Activated naive CD8-positive, alpha-beta T cell treated with anti-CD3 and anti-CD28 coated beads for 36 hours (primary cell): ENCODE results near the gene TMEM50B. TPM values are rescaled to one million over a fixed set of nuclear protein-coding genes. Genes with fewer than 3 reads are reported as not detected.
"Not testable (repeated sequence)": the region's sequence is repeated elsewhere in the genome, so short reads cannot be mapped to it uniquely, and the experiment has no call there.

Source experiments
- DNase-seq: peaks from one replicate; pipeline ENCODE4 v3.0.0; 2021
- H3K27ac Mint-ChIP-seq: one replicate; pipeline ENCODE4 v1.8.0; 2022; ENCODE audit warnings: mild to moderate bottlenecking, moderate library complexity, mixed read lengths
- H3K27me3 Mint-ChIP-seq: one replicate; pipeline ENCODE4 v1.8.0; 2022; ENCODE audit warnings: mild to moderate bottlenecking, mixed read lengths
- H3K36me3 Mint-ChIP-seq: one replicate; pipeline ENCODE4 v1.8.0; 2021; ENCODE audit warnings: mild to moderate bottlenecking, mixed read lengths
- H3K4me1 Mint-ChIP-seq: one replicate; pipeline ENCODE4 v1.8.0; 2021; ENCODE audit warnings: mixed read lengths
- H3K4me3 Mint-ChIP-seq: one replicate; pipeline ENCODE4 v1.8.0; 2022; ENCODE audit warnings: mild to moderate bottlenecking, moderate library complexity, mixed read lengths
- H3K9me3 Mint-ChIP-seq: one replicate; pipeline ENCODE4 v1.8.0; 2022; ENCODE audit warnings: mixed read lengths
- total RNA-seq, 2 experiments: library from RNA; stranded (reverse); gene quantifications; one replicate each; pipeline ENCODE4 v1.2.3, GENCODE V29; 2021

Gene TMEM50B
- total RNA-seq, 2 experiments from 2014 or later, result 14.6 to 15.7 TPM

DNA sequence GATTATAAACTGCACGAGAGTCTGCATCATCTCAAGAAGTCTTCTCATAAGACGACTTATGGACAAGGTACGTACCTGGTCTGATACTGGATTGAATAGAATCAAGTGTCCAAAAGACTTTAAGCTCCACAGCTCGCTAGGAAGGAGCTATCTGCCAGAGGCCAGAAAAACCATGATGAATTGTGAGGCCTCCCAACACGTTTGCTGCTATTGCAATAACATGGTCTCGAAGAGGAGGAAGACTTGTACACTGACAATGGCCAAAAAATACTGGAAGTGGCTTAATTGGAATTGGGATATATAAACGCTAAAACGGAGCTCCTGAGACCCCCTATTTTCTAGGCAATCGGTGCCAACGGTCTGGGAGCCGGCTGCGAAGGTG lies 11.2 kb upstream of the TMEM50B start:
- Mint-ChIP-seq H3K4me1 (peaks cover 10% of the 10 kb centered on the region), H3K4me3 (peak overlapping the region; percentile 77), H3K27ac (peak overlapping the region; percentile 50), H3K36me3 (no peaks in the 10 kb centered on the region), H3K27me3 (no peaks in the 10 kb centered on the region), H3K9me3 (no peaks in the 10 kb centered on the region)
- DNase-seq, result no peak

DNA sequence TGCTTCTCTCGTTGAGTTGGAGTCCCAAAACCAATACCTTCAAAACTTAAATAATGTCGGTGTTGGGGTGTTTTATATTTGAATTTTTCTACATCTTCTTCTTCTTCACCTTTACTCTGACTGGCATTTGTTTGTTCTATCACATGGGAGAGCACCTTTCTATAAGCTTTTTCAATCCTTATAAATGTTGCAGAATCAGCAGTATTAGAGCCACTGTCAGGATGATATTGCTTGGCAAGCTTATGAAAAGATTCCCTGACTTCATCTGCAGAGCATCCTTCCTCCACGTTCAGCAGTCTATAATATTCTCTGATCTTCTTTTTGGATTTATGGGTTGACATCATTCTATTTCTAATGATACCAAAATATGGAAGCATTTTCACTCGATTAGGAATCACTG lies 9.2 kb upstream of the TMEM50B start:
- Mint-ChIP-seq H3K4me3 (no peak overlapping the region), H3K27ac (no peak overlapping the region), H3K27me3 (no peaks in the 10 kb centered on the region), H3K9me3 (no peaks in the 10 kb centered on the region), H3K4me1 (peaks cover 10% of the 10 kb centered on the region), H3K36me3 (no peaks in the 10 kb centered on the region)
- no peak for DNase-seq

GRCh38 chr21:33487996-33488395 lies 8.2 kb upstream of the TMEM50B start:
- H3K27ac Mint-ChIP-seq, result no peak overlapping the region
- no peaks in the 10 kb centered on the region for H3K36me3 Mint-ChIP-seq
- H3K9me3 Mint-ChIP-seq, result no peaks in the 10 kb centered on the region
- peaks cover 10% of the 10 kb centered on the region for H3K4me1 Mint-ChIP-seq
- H3K4me3 Mint-ChIP-seq, result no peak overlapping the region
- no peak for DNase-seq
- no peaks in the 10 kb centered on the region for H3K27me3 Mint-ChIP-seq

GRCh38 chr21:33481314-33481943 lies 1.7 kb upstream of the TMEM50B start:
- Mint-ChIP-seq H3K9me3 (no peaks in the 10 kb centered on the region), H3K4me3 (peak overlapping the region; percentile 86), H3K27ac (no peak overlapping the region), H3K4me1 (peaks cover 15% of the 10 kb centered on the region), H3K27me3 (no peaks in the 10 kb centered on the region), H3K36me3 (no peaks in the 10 kb centered on the region)
- DNase-seq, result no peak

GRCh38 chr21:33480481-33481103 lies 818 bp upstream of the TMEM50B start:
- Mint-ChIP-seq H3K36me3 (no peaks in the 10 kb centered on the region), H3K4me1 (peaks cover 15% of the 10 kb centered on the region), H3K9me3 (no peaks in the 10 kb centered on the region), H3K4me3 (peak overlapping the region; percentile 86), H3K27me3 (no peaks in the 10 kb centered on the region), H3K27ac (peak overlapping the region; percentile 88)
- no peak for DNase-seq

- H3K27me3 Mint-ChIP-seq, result no peaks in the 10 kb centered on the region
- peak overlapping the region; percentile 87 for H3K27ac Mint-ChIP-seq
- H3K4me3 Mint-ChIP-seq, result peak overlapping the region; percentile 86
- peak; percentile 37 for DNase-seq
- H3K4me1 Mint-ChIP-seq, result peaks cover 15% of the 10 kb centered on the region
- H3K36me3 Mint-ChIP-seq, result no peaks in the 10 kb centered on the region
- H3K9me3 Mint-ChIP-seq, result no peaks in the 10 kb centered on the region
These were observed 667 bp downstream of the TMEM50B start for GRCh38 chr21:33478935-33479678.

DNA sequence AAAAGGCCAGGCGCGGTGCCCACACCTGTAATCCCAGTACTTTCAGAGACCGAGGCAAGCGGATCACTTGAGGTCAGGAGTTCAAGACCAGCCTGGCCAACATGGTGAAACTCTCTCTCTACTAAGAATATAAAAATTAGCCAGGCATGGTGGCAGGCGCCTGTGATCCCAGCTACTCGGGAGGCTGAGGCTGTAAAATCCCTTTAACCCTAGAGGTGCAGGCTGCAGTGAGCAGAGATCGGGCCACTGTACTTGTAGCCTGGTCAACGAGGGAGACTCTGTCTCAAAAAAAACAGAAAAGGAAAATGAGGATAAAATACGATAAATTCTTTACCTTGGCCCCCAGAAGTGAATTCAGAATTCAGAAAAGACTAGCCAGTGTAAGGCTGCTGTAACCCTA lies 1.6 kb downstream of the TMEM50B start:
- Mint-ChIP-seq H3K4me3 (peak overlapping the region; percentile 86), H3K4me1 (peaks cover 18% of the 10 kb centered on the region), H3K36me3 (peaks cover 4% of the 10 kb centered on the region), H3K27me3 (no peaks in the 10 kb centered on the region), H3K9me3 (no peaks in the 10 kb centered on the region), H3K27ac (peak overlapping the region; percentile 87)
- no peak for DNase-seq

DNA sequence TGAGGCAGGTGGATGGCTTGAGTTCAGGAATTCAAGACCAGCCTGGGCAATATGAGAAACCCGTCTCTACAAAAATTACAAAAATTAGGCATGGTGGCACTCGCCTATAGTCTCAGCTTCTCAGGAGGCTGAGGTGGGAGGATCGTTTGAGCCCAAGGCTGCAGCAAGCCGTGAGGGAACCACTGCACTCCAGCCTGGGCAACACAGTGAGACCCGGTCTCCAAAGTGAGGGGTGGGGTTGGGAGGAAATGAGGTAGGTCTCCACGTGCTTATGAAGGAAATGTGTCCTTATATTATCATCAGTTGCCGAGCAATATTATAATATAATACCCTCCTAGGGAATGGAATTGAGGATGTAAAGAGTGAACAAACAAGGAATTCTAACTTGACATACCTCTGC lies 2.7 kb downstream of the TMEM50B start:
- no peak overlapping the region for H3K27ac Mint-ChIP-seq
- H3K4me3 Mint-ChIP-seq, result no peak overlapping the region

DNA sequence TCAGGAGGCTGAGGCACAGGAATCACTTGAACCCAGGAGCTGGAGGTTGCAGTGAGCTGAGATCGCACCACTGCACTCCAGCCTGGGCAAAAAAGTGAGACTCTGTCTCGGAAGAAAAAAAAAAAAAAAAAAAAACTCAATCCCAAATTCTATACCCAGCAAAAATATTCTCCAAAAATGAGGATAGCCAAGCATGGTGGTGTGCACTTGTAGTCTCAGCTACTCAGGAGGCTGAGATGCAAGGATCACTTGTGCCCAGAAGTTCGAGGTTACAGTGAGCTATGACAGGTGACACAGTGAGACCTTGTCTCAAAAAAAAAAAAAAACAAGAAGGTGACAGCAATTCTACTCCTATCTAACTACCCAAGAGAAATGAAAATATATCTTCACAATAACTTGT lies 6.4 kb downstream of the TMEM50B start:
- Mint-ChIP-seq H3K27ac (no peak overlapping the region), H3K27me3 (no peaks in the 10 kb centered on the region), H3K4me3 (no peak overlapping the region), H3K36me3 (peaks cover 4% of the 10 kb centered on the region), H3K9me3 (no peaks in the 10 kb centered on the region), H3K4me1 (peaks cover 10% of the 10 kb centered on the region)
- DNase-seq, result no peak

More for the DNA sequence above, 2.7 kb downstream of the TMEM50B start:
- Mint-ChIP-seq H3K9me3 (no peaks in the 10 kb centered on the region), H3K4me1 (peaks cover 18% of the 10 kb centered on the region), H3K36me3 (peaks cover 4% of the 10 kb centered on the region), H3K27me3 (no peaks in the 10 kb centered on the region)
- no peak for DNase-seq

GRCh38 chr21:33470701-33471100 lies 9.1 kb downstream of the TMEM50B start:
- Mint-ChIP-seq H3K27me3 (no peaks in the 10 kb centered on the region), H3K9me3 (no peaks in the 10 kb centered on the region), H3K36me3 (peaks cover 4% of the 10 kb centered on the region), H3K4me1 (peaks cover 11% of the 10 kb centered on the region), H3K4me3 (no peak overlapping the region), H3K27ac (no peak overlapping the region)
- DNase-seq, result no peak

- not testable (repeated sequence) for H3K27me3 Mint-ChIP-seq, H3K9me3 Mint-ChIP-seq, H3K4me3 Mint-ChIP-seq, H3K27ac Mint-ChIP-seq, DNase-seq, H3K36me3 Mint-ChIP-seq
- peaks cover 13% of the 10 kb centered on the region for H3K4me1 Mint-ChIP-seq
These were observed 10.6 kb downstream of the TMEM50B start for GRCh38 chr21:33469183-33469582.

DNA sequence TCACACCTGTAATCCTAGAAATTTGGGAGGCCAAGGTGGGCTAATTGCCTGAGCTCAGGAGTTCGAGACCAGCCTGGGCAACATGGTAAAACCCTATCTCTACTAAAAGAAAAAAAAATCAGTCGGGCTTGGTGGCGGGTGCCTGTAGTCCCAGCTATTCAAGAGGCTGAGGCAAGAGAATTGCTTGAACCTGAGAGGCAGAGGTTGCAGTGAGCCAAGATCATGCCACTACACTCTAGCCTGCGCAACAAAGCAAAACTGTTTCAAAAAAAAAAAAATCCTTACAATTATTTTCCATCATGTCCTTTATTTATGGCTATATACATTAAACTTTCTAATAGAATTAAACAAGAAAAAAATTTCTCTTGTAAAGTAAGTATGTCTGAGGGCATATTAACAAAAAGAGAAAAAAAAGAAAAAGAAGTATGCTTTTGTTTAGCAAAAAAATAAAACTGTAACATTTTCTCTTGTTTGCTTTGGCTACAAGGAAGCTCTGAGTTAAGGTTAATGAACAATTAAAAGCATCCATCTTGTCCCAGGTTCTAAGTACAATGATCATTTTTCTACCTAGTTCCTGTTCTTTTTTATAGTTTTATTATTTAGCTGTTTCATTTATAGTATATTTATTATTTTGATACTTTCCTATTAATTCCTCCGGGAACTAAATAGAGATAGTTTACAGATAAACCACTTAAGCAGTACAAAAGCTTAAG lies 18.1 kb downstream of the TMEM50B start:
- peaks cover 2% of the 10 kb centered on the region for H3K36me3 Mint-ChIP-seq

DNA sequence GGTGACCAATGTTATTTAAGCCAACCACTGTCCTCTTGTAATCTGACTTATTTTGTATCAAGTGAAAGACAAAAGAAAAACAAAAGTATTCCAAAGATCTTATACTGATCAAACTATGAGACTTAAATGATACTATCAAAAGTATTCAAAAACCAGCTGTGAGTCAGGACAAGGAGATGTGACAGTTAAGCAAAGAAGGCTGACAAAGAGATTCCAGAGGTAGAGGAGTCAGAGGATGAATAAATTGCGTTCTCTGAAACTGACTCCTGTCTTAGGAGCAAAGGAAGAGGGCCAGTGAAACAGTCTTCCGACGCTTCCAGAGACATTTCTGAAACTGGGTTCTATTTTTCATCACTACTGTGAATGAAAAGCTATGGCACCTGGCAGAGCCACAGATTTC lies 20.9 kb downstream of the TMEM50B start:
- Mint-ChIP-seq H3K9me3 (no peaks in the 10 kb centered on the region), H3K27me3 (no peaks in the 10 kb centered on the region), H3K36me3 (peaks cover 2% of the 10 kb centered on the region), H3K27ac (no peak overlapping the region), H3K4me3 (no peak overlapping the region), H3K4me1 (no peaks in the 10 kb centered on the region)
- no peak for DNase-seq

More for the DNA sequence above, 18.1 kb downstream of the TMEM50B start:
- Mint-ChIP-seq H3K27me3 (no peaks in the 10 kb centered on the region), H3K9me3 (no peaks in the 10 kb centered on the region), H3K4me3 (no peak overlapping the region), H3K4me1 (peaks cover 5% of the 10 kb centered on the region), H3K27ac (no peak overlapping the region)
- DNase-seq, result no peak

- Mint-ChIP-seq H3K27ac (no peak overlapping the region), H3K36me3 (peaks cover 2% of the 10 kb centered on the region), H3K4me3 (no peak overlapping the region), H3K27me3 (no peaks in the 10 kb centered on the region), H3K4me1 (no peaks in the 10 kb centered on the region), H3K9me3 (no peaks in the 10 kb centered on the region)
- DNase-seq, result no peak
These were observed 23.9 kb downstream of the TMEM50B start for GRCh38 chr21:33455686-33456446.
